Activated CD4-positive, alpha-beta T cell treated with anti-CD3 and anti-CD28 coated beads, Interleukin-2, amount 50 U/mL, for 16 hours (primary cell): Measurements from ENCODE around the gene PLD5.
"Not testable (repeated sequence)": the region's sequence is repeated elsewhere in the genome, so short reads cannot be mapped to it uniquely, and the experiment has no call there.

Source experiments
- DNase-seq: peaks from one replicate; pipeline ENCODE4 v3.0.0-alpha.2; 2020

Gene PLD5

GRCh38 chr1:242139442-242139841, 385.1 kb downstream of the PLD5 start:
- DNase-seq = no peak

GRCh38 chr1:242133796-242134195, 390.7 kb downstream of the PLD5 start:
- DNase-seq = no peak

GRCh38 chr1:242133351-242133750, 391.1 kb downstream of the PLD5 start:
- DNase-seq = no peak

- DNase-seq = no peak
These were observed 392.2 kb downstream of the PLD5 start for GRCh38 chr1:242132121-242132817.

GRCh38 chr1:242128951-242129502, 395.5 kb downstream of the PLD5 start:
- DNase-seq = no peak

- DNase-seq = no peak
These were observed 404.1 kb downstream of the PLD5 start for GRCh38 chr1:242120432-242120831.

GRCh38 chr1:242100921-242101320, 423.6 kb downstream of the PLD5 start:
- no peak for DNase-seq

- not testable (repeated sequence) for DNase-seq
These were observed 427.2 kb downstream of the PLD5 start for GRCh38 chr1:242097283-242097682.

GRCh38 chr1:242093116-242093515, 431.4 kb downstream of the PLD5 start:
- DNase-seq = no peak

- DNase-seq = no peak
These were observed 434.6 kb downstream of the PLD5 start for GRCh38 chr1:242089911-242090310.

GRCh38 chr1:242088875-242089274, 435.6 kb downstream of the PLD5 start:
- DNase-seq = no peak

GRCh38 chr1:242086706-242087105, 437.8 kb downstream of the PLD5 start:
- DNase-seq = no peak

GRCh38 chr1:242086093-242086492, 438.4 kb downstream of the PLD5 start:
- no peak for DNase-seq

GRCh38 chr1:242083742-242084141, 440.8 kb downstream of the PLD5 start:
- no peak for DNase-seq

GRCh38 chr1:242081446-242081845, 443.1 kb downstream of the PLD5 start:
- no peak for DNase-seq

GRCh38 chr1:242065813-242066212, 458.7 kb downstream of the PLD5 start:
- no peak for DNase-seq

GRCh38 chr1:242062271-242062670, 462.2 kb downstream of the PLD5 start:
- no peak for DNase-seq

GRCh38 chr1:242059976-242060375, 464.5 kb downstream of the PLD5 start:
- DNase-seq = no peak

GRCh38 chr1:242058582-242058981, 465.9 kb downstream of the PLD5 start:
- not testable (repeated sequence) for DNase-seq

GRCh38 chr1:242058181-242058580, 466.3 kb downstream of the PLD5 start:
- not testable (repeated sequence) for DNase-seq

GRCh38 chr1:242057745-242058115, 466.8 kb downstream of the PLD5 start:
- DNase-seq = no peak

GRCh38 chr1:242056988-242057744, 467.3 kb downstream of the PLD5 start:
- no peak for DNase-seq

GRCh38 chr1:242055749-242056320, 468.7 kb downstream of the PLD5 start:
- no peak for DNase-seq

GRCh38 chr1:242043165-242043564, 481.3 kb downstream of the PLD5 start:
- no peak for DNase-seq
